Tibial artery (tissue), 4 donors: ENCODE measurements around the gene PFKFB4.

Experiments
- DNase-seq, 2 donors: peaks; one replicate each; pipeline ENCODE4 v3.0.0-alpha.2; 2019
- H3K27ac ChIP-seq, 2 donors: fragments of 200-600 bp; sonication (generic) in 1 of 2; 1 replicate in 1 of 2; 2 replicates in 1 of 2; pipeline ENCODE4 v1.5.1; 2018 to 2019; ENCODE audit warnings: mild to moderate bottlenecking in 1 of 2
- H3K27me3 ChIP-seq, 2 donors: fragments of 200-600 bp; sonication (generic) in 1 of 2; one replicate each; pipeline versions ENCODE4 v1.5.1 to v1.6.0; 2016 to 2019
- H3K36me3 ChIP-seq, 3 donors: fragments of 200-600 bp; sonication (generic) in 2 of 3; one replicate each; pipeline ENCODE4 v1.5.1; 2016 to 2019; ENCODE audit warnings: mild to moderate bottlenecking in 2 of 3
- H3K4me1 ChIP-seq, 4 donors: fragments of 200-600 bp; sonication (generic) in 2 of 4; 1 replicate in 3 of 4; 2 replicates in 1 of 4; pipeline ENCODE4 v1.5.1; 2016 to 2019
- H3K4me3 ChIP-seq, 2 donors: fragments of 200-600 bp; sonication (generic) in 1 of 2; 1 replicate in 1 of 2; 2 replicates in 1 of 2; pipeline ENCODE4 v1.5.1; 2018 to 2019; ENCODE audit warnings: mild to moderate bottlenecking in 2 of 2
- H3K9me3 ChIP-seq, 3 donors: fragments of 200-600 bp; sonication (generic) in 1 of 3; one replicate each; pipeline ENCODE4 v1.5.1; 2016 to 2019
- intact Hi-C: fragments of 100-400 bp; cut with DNase I; formaldehyde crosslinking; loops from one replicate; pipeline ENCODE4 v1.15.0; 2023; ENCODE audit warnings: low total_unique reads
- TF ChIP-seq, protein P1 (sequence below), 2 experiments: fragments of 200-600 bp in 1 of 2; fragments of 450-650 bp in 1 of 2; IDR thresholded peaks; one replicate each; pipeline ENCODE4 v1.5.1; 2017 to 2019; ENCODE audit warnings: antibody characterized with exemption in 2 of 2, mild to moderate bottlenecking in 1 of 2, moderate library complexity in 1 of 2

PFKFB4 gene

GRCh38 chr3:48468329-48468731 is 88.3 kb downstream of the PFKFB4 start:
- no peak overlapping the region for H3K4me3 ChIP-seq
- no peak for DNase-seq
- intact Hi-C loops, result loop anchor here (5.0 to 10.0 kb wide), 3 partner anchors 39 to 216 kb away; partner anchors contain the start of genes NCKIPSD and SLC26A6

More at GRCh38 chr3:48468329-48468731, 88.3 kb downstream of the PFKFB4 start:
- TF ChIP-seq, protein P1, sequence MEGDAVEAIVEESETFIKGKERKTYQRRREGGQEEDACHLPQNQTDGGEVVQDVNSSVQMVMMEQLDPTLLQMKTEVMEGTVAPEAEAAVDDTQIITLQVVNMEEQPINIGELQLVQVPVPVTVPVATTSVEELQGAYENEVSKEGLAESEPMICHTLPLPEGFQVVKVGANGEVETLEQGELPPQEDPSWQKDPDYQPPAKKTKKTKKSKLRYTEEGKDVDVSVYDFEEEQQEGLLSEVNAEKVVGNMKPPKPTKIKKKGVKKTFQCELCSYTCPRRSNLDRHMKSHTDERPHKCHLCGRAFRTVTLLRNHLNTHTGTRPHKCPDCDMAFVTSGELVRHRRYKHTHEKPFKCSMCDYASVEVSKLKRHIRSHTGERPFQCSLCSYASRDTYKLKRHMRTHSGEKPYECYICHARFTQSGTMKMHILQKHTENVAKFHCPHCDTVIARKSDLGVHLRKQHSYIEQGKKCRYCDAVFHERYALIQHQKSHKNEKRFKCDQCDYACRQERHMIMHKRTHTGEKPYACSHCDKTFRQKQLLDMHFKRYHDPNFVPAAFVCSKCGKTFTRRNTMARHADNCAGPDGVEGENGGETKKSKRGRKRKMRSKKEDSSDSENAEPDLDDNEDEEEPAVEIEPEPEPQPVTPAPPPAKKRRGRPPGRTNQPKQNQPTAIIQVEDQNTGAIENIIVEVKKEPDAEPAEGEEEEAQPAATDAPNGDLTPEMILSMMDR (IDR thresholded peaks at IDR 0.05), result no peak
- Histone ChIP-seq H3K27me3 (no peaks in the 10 kb centered on the region), H3K36me3 (peaks cover 13 to 41% (median 37%) of the 10 kb centered on the region in 3 donors), H3K27ac (peak overlapping the region; percentile 93 to 95), H3K4me1 (peaks cover 0 to 72% (median 68%) of the 10 kb centered on the region in 4 donors), H3K9me3 (no peaks in the 10 kb centered on the region)
